GM13977 (cell line): ENCODE data around the gene MAGT1.

ENCODE experiments used
- DNase-seq: peaks from one replicate; pipeline ENCODE4 v3.0.0; 2012; ENCODE audit warnings: low spot score
- in situ Hi-C: fragments of 300-500 bp; cut with MboI; formaldehyde crosslinking; loops from one replicate; pipeline ENCODE4 v1.12.0; 2022; ENCODE audit warnings: low sequenced_read_pairs, low pct_unique_long_range_greater_than_20kb, mixed read lengths, inconsistent platforms; ENCODE audit not compliant: unreplicated experiment
- TF ChIP-seq, protein P1 (sequence below): IDR thresholded peaks from 2 replicates; pipeline ENCODE4 v1.5.1; 2012; ENCODE audit warnings: mild to moderate bottlenecking, control low read depth; ENCODE audit not compliant: insufficient read depth; ENCODE audit errors: extremely low read depth, missing control alignments

Gene MAGT1

GRCh38 chrX:77786365-77786680, 108.9 kb downstream of the MAGT1 start:
- TF ChIP-seq, protein P1, sequence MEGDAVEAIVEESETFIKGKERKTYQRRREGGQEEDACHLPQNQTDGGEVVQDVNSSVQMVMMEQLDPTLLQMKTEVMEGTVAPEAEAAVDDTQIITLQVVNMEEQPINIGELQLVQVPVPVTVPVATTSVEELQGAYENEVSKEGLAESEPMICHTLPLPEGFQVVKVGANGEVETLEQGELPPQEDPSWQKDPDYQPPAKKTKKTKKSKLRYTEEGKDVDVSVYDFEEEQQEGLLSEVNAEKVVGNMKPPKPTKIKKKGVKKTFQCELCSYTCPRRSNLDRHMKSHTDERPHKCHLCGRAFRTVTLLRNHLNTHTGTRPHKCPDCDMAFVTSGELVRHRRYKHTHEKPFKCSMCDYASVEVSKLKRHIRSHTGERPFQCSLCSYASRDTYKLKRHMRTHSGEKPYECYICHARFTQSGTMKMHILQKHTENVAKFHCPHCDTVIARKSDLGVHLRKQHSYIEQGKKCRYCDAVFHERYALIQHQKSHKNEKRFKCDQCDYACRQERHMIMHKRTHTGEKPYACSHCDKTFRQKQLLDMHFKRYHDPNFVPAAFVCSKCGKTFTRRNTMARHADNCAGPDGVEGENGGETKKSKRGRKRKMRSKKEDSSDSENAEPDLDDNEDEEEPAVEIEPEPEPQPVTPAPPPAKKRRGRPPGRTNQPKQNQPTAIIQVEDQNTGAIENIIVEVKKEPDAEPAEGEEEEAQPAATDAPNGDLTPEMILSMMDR = no peak
- DNase-seq = no peak
- in situ Hi-C loops = no loop called here

- in situ Hi-C loops = no loop called here
- TF ChIP-seq, protein P1 = no peak
- DNase-seq = peak; percentile 81
These were observed 109.5 kb downstream of the MAGT1 start, which contains the start of gene ATRX for GRCh38 chrX:77785486-77786364. ATRX (minus strand) TSS chrX:77786216; CDS start chrX:77786001, 215 bp downstream.

GRCh38 chrX:77779695-77780094, 115.5 kb downstream of the MAGT1 start:
- TF ChIP-seq, protein P1 = no peak
- in situ Hi-C loops = no loop called here
- DNase-seq = no peak

GRCh38 chrX:77776659-77777058, 118.6 kb downstream of the MAGT1 start:
- TF ChIP-seq, protein P1 = no peak
- DNase-seq = no peak
- in situ Hi-C loops = no loop called here
